H1 (cell line): ENCODE data around the gene ARV1. TPM values are rescaled to one million over a fixed set of nuclear protein-coding genes. Genes with fewer than 3 reads are reported as not detected.

Source experiments
- CTCF ChIA-PET: fragments of 300-600 bp; sonication (Branson Sonifier 250); formaldehyde crosslinking; loops from one replicate; lab custom pipeline; 2021; ENCODE audit not compliant: partially characterized antibody; lab: Charles Lee
- POLR2A ChIA-PET: fragments of 300-600 bp; sonication (Branson Sonifier 250); formaldehyde crosslinking; loops from one replicate; lab custom pipeline; 2021; ENCODE audit warnings: inconsistent platforms; ENCODE audit not compliant: partially characterized antibody; lab: Charles Lee
- DNase-seq, 2 experiments: peaks; one replicate each; pipeline versions ENCODE4 v3.0.0 to v3.0.0-alpha.2; 2010 to 2022; ENCODE audit warnings: low spot score in 2 of 2, low read depth in 1 of 2, mixed read lengths in 1 of 2
- FAIRE-seq: peaks from 2 replicates; lab custom pipeline; 2011; peaks lifted over from hg19 to GRCh38; lab: Jason Lieb, UNC
- H2AFZ ChIP-seq: 2 replicates; pipeline ENCODE4 v1.8.1; 2012; ENCODE audit warnings: low read length, inconsistent platforms
- H2AK5ac ChIP-seq: 2 replicates; pipeline ENCODE4 v1.6.1; 2013; ENCODE audit warnings: low read depth, low read length
- H2BK120ac ChIP-seq: replicated peaks from 2 replicates; pipeline ENCODE3; 2013; ENCODE audit warnings: low read depth, low read length, inconsistent platforms
- H2BK12ac ChIP-seq: 2 replicates; pipeline ENCODE4 v1.6.1; 2013; ENCODE audit warnings: low read depth, low read length
- H2BK15ac ChIP-seq: 2 replicates; pipeline ENCODE4 v1.6.1; 2013; ENCODE audit warnings: low read length
- H2BK20ac ChIP-seq: 2 replicates; pipeline ENCODE4 v1.6.1; 2013; ENCODE audit warnings: low read length
- H2BK5ac ChIP-seq: 2 replicates; pipeline ENCODE4 v1.6.1; 2013; ENCODE audit warnings: low read depth, low read length
- H3K14ac ChIP-seq: 2 replicates; pipeline ENCODE4 v1.6.1; 2013; ENCODE audit warnings: inconsistent platforms; ENCODE audit not compliant: insufficient read length
- H3K18ac ChIP-seq: 2 replicates; pipeline ENCODE4 v1.6.1; 2013; ENCODE audit warnings: low read length; ENCODE audit errors: extremely low read depth
- H3K23ac ChIP-seq: 2 replicates; pipeline ENCODE4 v1.6.1; 2013; ENCODE audit warnings: inconsistent platforms; ENCODE audit not compliant: insufficient read length
- H3K23me2 ChIP-seq: 2 replicates; pipeline ENCODE4 v1.6.1; 2013; ENCODE audit warnings: low read depth, low read length
- H3K27ac ChIP-seq: 2 replicates; pipeline ENCODE4 v1.6.1; 2011; ENCODE audit warnings: low read depth, low read length, inconsistent platforms
- H3K27me3 ChIP-seq, 4 experiments: replicated peaks in 1 of 4; 1 replicate in 1 of 4; 2 replicates in 3 of 4; pipeline versions ENCODE4 v1.6.1 to v1.8.1; 2011 to 2013; ENCODE audit warnings: low read length in 3 of 4, mild to moderate bottlenecking in 3 of 4, inconsistent platforms in 2 of 4, mixed read lengths in 2 of 4, moderate library complexity in 1 of 4; ENCODE audit not compliant: control insufficient read depth in 3 of 4, insufficient read depth in 3 of 4; ENCODE audit errors: extremely low read depth in 1 of 4
- H3K36me3 ChIP-seq, 4 experiments: 2 replicates each; pipeline versions ENCODE4 v1.6.1 to v1.8.1; 2011 to 2013; ENCODE audit warnings: mild to moderate bottlenecking in 4 of 4, low read length in 3 of 4, moderate library complexity in 2 of 4, control low read depth in 1 of 4, inconsistent platforms in 1 of 4; ENCODE audit not compliant: insufficient read depth in 4 of 4, control insufficient read depth in 2 of 4
- H3K4ac ChIP-seq: replicated peaks from 2 replicates; pipeline ENCODE3; 2013; ENCODE audit warnings: low read length, low read depth, mixed read lengths, inconsistent platforms; ENCODE audit not compliant: insufficient read length
- H3K4me1 ChIP-seq, 4 experiments: replicated peaks in 1 of 4; 1 replicate in 1 of 4; 2 replicates in 3 of 4; pipeline versions ENCODE4 v1.6.1 to v1.8.1; 2011 to 2013; ENCODE audit warnings: low read length in 3 of 4, inconsistent platforms in 2 of 4, mixed read lengths in 1 of 4; ENCODE audit not compliant: insufficient read depth in 4 of 4, control insufficient read depth in 3 of 4
- H3K4me2 ChIP-seq, 2 experiments: 2 replicates each; pipeline versions ENCODE4 v1.6.1 to v1.8.1; 2011 to 2013; ENCODE audit warnings: low read depth in 2 of 2, low read length in 2 of 2, control low read depth in 1 of 2, inconsistent platforms in 1 of 2, mild to moderate bottlenecking in 1 of 2; ENCODE audit not compliant: insufficient read depth in 1 of 2
- H3K4me3 ChIP-seq, 4 experiments: fragments of 200-600, 300-600 bp in 1 of 4; sonication (generic), shearing (Covaris generic), sonication (Bioruptor Twin) in 1 of 4; 2 replicates each; pipeline versions ENCODE4 v1.5.1 to v1.8.1; 2011 to 2016; ENCODE audit warnings: low read length in 4 of 4, low read depth in 3 of 4, control low read depth in 2 of 4, inconsistent platforms in 2 of 4, mild to moderate bottlenecking in 2 of 4, mixed read lengths in 1 of 4, moderate library complexity in 1 of 4; ENCODE audit not compliant: insufficient read depth in 2 of 4; ENCODE audit errors: extremely low read depth in 1 of 4
- H3K56ac ChIP-seq: replicated peaks from 2 replicates; pipeline ENCODE3; 2013; ENCODE audit warnings: low read depth, mild to moderate bottlenecking, mixed read lengths, low read length, inconsistent platforms; ENCODE audit not compliant: insufficient read length
- H3K79me1 ChIP-seq: 2 replicates; pipeline ENCODE4 v1.6.1; 2013; ENCODE audit warnings: low read depth, low read length, control low read depth
- H3K79me2 ChIP-seq, 2 experiments: 2 replicates each; pipeline versions ENCODE4 v1.6.1 to v1.8.1; 2012 to 2013; ENCODE audit warnings: low read length in 2 of 2, mild to moderate bottlenecking in 2 of 2, inconsistent platforms in 1 of 2; ENCODE audit not compliant: insufficient read depth in 2 of 2, control insufficient read depth in 1 of 2
- H3K9ac ChIP-seq, 4 experiments: replicated peaks in 1 of 4; 1 replicate in 1 of 4; 2 replicates in 3 of 4; pipeline versions ENCODE4 v1.6.1 to v1.8.1; 2011 to 2013; ENCODE audit warnings: low read depth in 3 of 4, low read length in 3 of 4, control low read depth in 2 of 4, mild to moderate bottlenecking in 2 of 4, moderate library complexity in 2 of 4, inconsistent platforms in 1 of 4; ENCODE audit errors: extremely low read depth in 1 of 4
- H3K9me3 ChIP-seq, 2 experiments: 2 replicates each; pipeline versions ENCODE4 v1.6.1 to v1.8.1; 2012 to 2013; ENCODE audit warnings: mild to moderate bottlenecking in 2 of 2, moderate library complexity in 2 of 2, control low read depth in 1 of 2, inconsistent platforms in 1 of 2, low read depth in 1 of 2, low read length in 1 of 2, mixed read lengths in 1 of 2; ENCODE audit not compliant: insufficient read depth in 2 of 2
- H4K20me1 ChIP-seq, 2 experiments: replicated peaks in 1 of 2; 2 replicates each; pipeline versions ENCODE3 to v1.8.1; 2011 to 2013; ENCODE audit warnings: inconsistent platforms in 2 of 2, low read length in 2 of 2, mild to moderate bottlenecking in 1 of 2; ENCODE audit not compliant: insufficient read depth in 2 of 2, control insufficient read depth in 1 of 2
- H4K5ac ChIP-seq: 2 replicates; pipeline ENCODE4 v1.6.1; 2013; ENCODE audit warnings: low read length, low read depth, mixed read lengths, inconsistent platforms; ENCODE audit not compliant: insufficient read length
- H4K8ac ChIP-seq: 2 replicates; pipeline ENCODE4 v1.8.0; 2013; ENCODE audit warnings: mild to moderate bottlenecking, moderate library complexity, low read length, inconsistent platforms; ENCODE audit not compliant: insufficient read depth; ENCODE audit errors: extremely low read depth
- H4K91ac ChIP-seq: replicated peaks from 2 replicates; pipeline ENCODE3; 2013; ENCODE audit warnings: low read length, mixed read lengths, inconsistent platforms; ENCODE audit not compliant: insufficient read length
- JUN ChIP-seq: IDR thresholded peaks from 2 replicates; pipeline ENCODE4 v1.6.1; 2011; ENCODE audit warnings: low read depth, mild to moderate bottlenecking, improper control_type of control experiment, low read length
- KDM4A ChIP-seq: IDR thresholded peaks from one replicate; pipeline ENCODE4 v1.7.1; 2012; ENCODE audit warnings: low read depth, mild to moderate bottlenecking, moderate library complexity, low read length, inconsistent platforms; ENCODE audit not compliant: severe bottlenecking
- POLR2A ChIP-seq, 2 experiments: IDR thresholded peaks; 1 replicate in 1 of 2; 2 replicates in 1 of 2; pipeline ENCODE4 v1.6.1; 2011; ENCODE audit warnings: low read depth in 2 of 2, low read length in 2 of 2, mild to moderate bottlenecking in 2 of 2; ENCODE audit errors: control extremely low read depth in 1 of 2
- SIN3A ChIP-seq, 2 experiments: IDR thresholded peaks in 1 of 2; conservative IDR thresholded peaks in 1 of 2; 2 replicates each; pipeline ENCODE4 v1.6.1; 2011 to 2012; ENCODE audit warnings: low read length in 2 of 2, improper control_type of control experiment in 1 of 2, low read depth in 1 of 2, mild to moderate bottlenecking in 1 of 2
- SIRT6 ChIP-seq: IDR thresholded peaks from one replicate; pipeline ENCODE4 v1.7.1; 2012; ENCODE audit warnings: low read length, inconsistent platforms
- SIX5 ChIP-seq: IDR thresholded peaks from 2 replicates; pipeline ENCODE4 v1.6.1; 2011; ENCODE audit warnings: mild to moderate bottlenecking, low read depth, low read length
- TBP ChIP-seq: IDR thresholded peaks from 2 replicates; pipeline ENCODE4 v1.6.1; 2011; ENCODE audit warnings: low read depth, low read length, improper control_type of control experiment
- WGBS, 2 experiments: shearing (Covaris generic) in 1 of 2; methylation state at CpG; one replicate each; pipeline versions ENCODE4 v1.1.6 to v1.1.7; 2013 to 2015; ENCODE audit warnings: low lambda C conversion rate in 2 of 2, mixed read lengths in 2 of 2, inconsistent platforms in 1 of 2, low coverage in 1 of 2, missing lambda C conversion rate in 1 of 2; ENCODE audit not compliant: insufficient replicate concordance in 2 of 2, insufficient coverage in 1 of 2, insufficient read length in 1 of 2; ENCODE audit errors: extremely low coverage in 1 of 2, missing lambda C conversion rate in 1 of 2; 5-methylcytosine and 5-hydroxymethylcytosine counted together
- polyA plus RNA-seq, 7 experiments: library from polyadenylated mRNA; depleted of rRNA in 3 of 7; stranded (reverse) in 5 of 7; unstranded in 2 of 7; fragments of >200 nt in 5 of 7; fragments of 200-250 nt in 2 of 7; gene quantifications; 1 replicate in 5 of 7; 2 replicates in 1 of 7; 4 replicates in 1 of 7; pipeline versions ENCODE4 v1.2.1 to v1.2.3, GENCODE V29; 2011 to 2013; ENCODE audit warnings: missing spikeins in 2 of 7, mixed read lengths in 2 of 7
- total RNA-seq: library from RNA; stranded (reverse); fragmentation: NEBNext Ultra II Directional; extraction: Animal tissue kit (Norgen Biotek cat#: 25700); gene quantifications from 2 replicates; pipeline ENCODE4 v1.2.1, GENCODE V29; 2021
- TF ChIP-seq, protein P1 (sequence below): IDR thresholded peaks from 2 replicates; pipeline ENCODE4 v1.6.1; 2012; ENCODE audit warnings: inconsistent platforms

Gene ARV1
- total and polyA plus RNA-seq, 2 of the 8 experiments (the other 6 are each of a cell fraction or from before 2014, with no cell fraction given): 13.1 to 13.4 TPM

DNA sequence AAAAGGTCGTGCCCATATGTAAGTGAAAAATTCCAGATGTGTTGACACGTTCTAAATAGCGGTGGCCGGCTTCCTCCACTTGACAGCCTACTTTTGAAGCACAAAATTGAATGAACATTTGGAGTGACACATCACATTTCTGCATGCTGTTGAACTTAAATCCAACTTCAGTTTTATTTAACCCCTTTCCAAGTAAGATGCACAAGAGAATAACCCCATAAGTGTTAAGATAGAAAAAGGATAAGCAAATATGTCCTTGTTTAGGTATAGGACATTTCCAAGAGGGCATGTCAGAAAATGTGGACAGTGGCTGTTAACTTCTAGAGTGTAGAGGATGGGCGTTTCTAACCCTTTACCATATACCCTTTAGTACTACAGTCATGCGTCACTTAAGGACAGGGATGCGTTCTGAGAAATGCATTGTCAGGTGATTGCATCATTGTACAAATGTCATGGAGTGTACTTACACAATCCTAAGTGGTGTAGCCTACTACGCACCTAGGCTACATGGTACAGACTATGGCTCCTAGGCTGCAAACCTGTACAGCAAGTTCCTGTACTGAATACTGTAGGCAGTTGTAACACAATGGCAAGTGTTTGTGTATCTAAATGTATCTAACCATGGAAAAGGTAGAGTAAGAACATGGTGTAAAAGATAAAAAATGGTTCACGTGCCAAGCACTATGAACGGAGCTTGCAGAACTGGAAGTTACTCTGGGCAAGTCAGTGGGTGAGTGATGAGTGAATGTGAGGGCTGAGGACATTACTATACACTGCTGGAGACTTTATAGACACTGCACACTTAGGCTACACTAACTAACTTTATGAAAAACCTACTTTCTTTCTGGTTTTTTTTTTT is 70.5 kb downstream of the ARV1 start:
- Histone ChIP-seq H3K14ac (no peak overlapping the region), H3K79me1 (no peaks in the 10 kb centered on the region), H3K4me1 (no peaks in the 10 kb centered on the region), H2AFZ (no peak overlapping the region), H2BK12ac (no peak overlapping the region), H3K79me2 (no peaks in the 10 kb centered on the region), H2AK5ac (no peak overlapping the region), H2BK15ac (no peak overlapping the region), H2BK120ac (no peak overlapping the region), H3K18ac (no peak overlapping the region), H3K23me2 (peaks cover 2% of the 10 kb centered on the region; the same call in 1 of the 2 replicates), H4K8ac (no peak overlapping the region), H3K4me2 (no peak overlapping the region), H3K23ac (no peak overlapping the region), H3K56ac (no peak overlapping the region), H3K4ac (no peak overlapping the region), H3K27me3 (peaks cover 6 to 18% (median 12%) of the 10 kb centered on the region in 4 experiments; a peak in 6 of 7 replicates), H3K36me3 (no peaks in the 10 kb centered on the region), H4K5ac (no peak overlapping the region), H3K9ac (no peak overlapping the region), H4K20me1 (peaks cover 0 to 1% of the 10 kb centered on the region in 2 experiments), H3K4me3 (no peak overlapping the region), H3K9me3 (0 out of 4 replicates have a peak, but pooled peaks cover 0 to 5% of the 10 kb centered on the region in 2 experiments), H2BK20ac (no peak overlapping the region), H3K27ac (no peak overlapping the region), H2BK5ac (no peak overlapping the region), H4K91ac (no peak overlapping the region)
- ChIA-PET POLR2A (no interaction called here), CTCF (interaction anchor here (0.7 to 0.8 kb wide), 2 partner anchors 44 to 114 kb away, joined by 3 to 4 read pairs; no protein-coding TSS in a partner anchor)
- DNase-seq (no peak), FAIRE-seq (no peak)
- WGBS, 2 experiments: 85% methylated on average over 10 of the region's 10 CpGs; no CpG with 5 or more reads in 1 of the 2 experiments
- no peak for TF ChIP-seq SIRT6
- no peak for TF ChIP-seq POLR2A (IDR thresholded peaks at IDR 0.05; ENCODE audit: control extremely low read depth in 1 of 2, low read depth in 2 of 2, low read length in 2 of 2)
- TF ChIP-seq SIX5: no peak
- TF ChIP-seq, protein P1, sequence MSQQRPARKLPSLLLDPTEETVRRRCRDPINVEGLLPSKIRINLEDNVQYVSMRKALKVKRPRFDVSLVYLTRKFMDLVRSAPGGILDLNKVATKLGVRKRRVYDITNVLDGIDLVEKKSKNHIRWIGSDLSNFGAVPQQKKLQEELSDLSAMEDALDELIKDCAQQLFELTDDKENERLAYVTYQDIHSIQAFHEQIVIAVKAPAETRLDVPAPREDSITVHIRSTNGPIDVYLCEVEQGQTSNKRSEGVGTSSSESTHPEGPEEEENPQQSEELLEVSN: no peak
- TF ChIP-seq TBP: no peak
- no peak for TF ChIP-seq JUN
- TF ChIP-seq SIN3A (conservative IDR thresholded peaks at IDR 0.05 in 1 of 2, IDR thresholded peaks at IDR 0.05 in 1 of 2; ENCODE audit: low read depth in 1 of 2, low read length in 2 of 2): no peak
- no peak for TF ChIP-seq KDM4A
